Measurements from ENCODE around the gene CDK14.

Gene CDK14

GRCh38 chr7:90988996-90989765 is 393.1 kb downstream of the CDK14 start:
- DNase-seq (ENCODE audit: low spot score) = no peak
- in situ Hi-C loops (cut with MboI; ENCODE audit: low pct_unique_long_range_greater_than_20kb, low sequenced_read_pairs, unreplicated experiment) = no loop called here
- TF ChIP-seq CTCF (IDR thresholded peaks at IDR 0.05; ENCODE audit: extremely low read depth, insufficient read depth, missing control alignments) = no peak

- DNase-seq (ENCODE audit: low spot score) = no peak
- in situ Hi-C loops (cut with MboI; ENCODE audit: low pct_unique_long_range_greater_than_20kb, low sequenced_read_pairs, unreplicated experiment) = no loop called here
- TF ChIP-seq CTCF (IDR thresholded peaks at IDR 0.05; ENCODE audit: extremely low read depth, insufficient read depth, missing control alignments) = no peak
Measured at GRCh38 chr7:90994121-90994520, 398.0 kb downstream of the CDK14 start.

- in situ Hi-C loops (cut with MboI; ENCODE audit: low pct_unique_long_range_greater_than_20kb, low sequenced_read_pairs, unreplicated experiment) = no loop called here
- TF ChIP-seq CTCF (IDR thresholded peaks at IDR 0.05; ENCODE audit: extremely low read depth, insufficient read depth, missing control alignments) = no peak
Measured at GRCh38 chr7:90994601-90995000, 398.5 kb downstream of the CDK14 start.

GRCh38 chr7:90995996-90996395 is 399.9 kb downstream of the CDK14 start:
- no peak for DNase-seq (ENCODE audit: low spot score)
- TF ChIP-seq CTCF (IDR thresholded peaks at IDR 0.05; ENCODE audit: extremely low read depth, insufficient read depth, missing control alignments) = no peak
- in situ Hi-C loops (cut with MboI; ENCODE audit: low pct_unique_long_range_greater_than_20kb, low sequenced_read_pairs, unreplicated experiment) = no loop called here

More at GRCh38 chr7:90994601-90995000, 398.5 kb downstream of the CDK14 start:
- no peak for DNase-seq (ENCODE audit: low spot score)

GRCh38 chr7:90999989-91000979 is 404.2 kb downstream of the CDK14 start:
- in situ Hi-C loops (cut with MboI; ENCODE audit: low pct_unique_long_range_greater_than_20kb, low sequenced_read_pairs, unreplicated experiment) = no loop called here
- DNase-seq (ENCODE audit: low spot score) = no peak
- TF ChIP-seq CTCF (IDR thresholded peaks at IDR 0.05; ENCODE audit: extremely low read depth, insufficient read depth, missing control alignments) = no peak

- TF ChIP-seq CTCF (IDR thresholded peaks at IDR 0.05; ENCODE audit: extremely low read depth, insufficient read depth, missing control alignments) = no peak
- DNase-seq (ENCODE audit: low spot score) = no peak
- in situ Hi-C loops (cut with MboI; ENCODE audit: low pct_unique_long_range_greater_than_20kb, low sequenced_read_pairs, unreplicated experiment) = no loop called here
Measured at GRCh38 chr7:91005024-91005423, 408.9 kb downstream of the CDK14 start.
